ENCODE measurements around the gene ZFHX3. TPM values are rescaled to one million over a fixed set of nuclear protein-coding genes. Genes with fewer than 3 reads are reported as not detected.

The ZFHX3 gene
- total RNA-seq, 1 experiment from 2014 or later, result 21.8 TPM

- TF ChIP-seq CTCF (conservative IDR thresholded peaks at IDR 0.05; ENCODE audit: low read depth, low read length), result no peak
- intact Hi-C loops (cut with micrococcal nuclease; ENCODE audit: unreplicated experiment), result no loop called here
- ChIA-PET CTCF (interaction anchor here (0.6 kb wide), 1 partner anchor 133 kb away, joined by 4 read pairs; no protein-coding TSS in a partner anchor), POLR2A (ENCODE audit: low non-redundant PET) (no interaction called here)
- Histone ChIP-seq H3K27me3 (replicated peaks; ENCODE audit: insufficient read depth, low read depth, low read length, poor library complexity) (no peaks in the 10 kb centered on the region), H3K36me3 (ENCODE audit: insufficient read depth, low read length, poor library complexity, severe bottlenecking) (no peaks in the 10 kb centered on the region), H3K4me1 (ENCODE audit: insufficient read depth, low read length, poor library complexity, severe bottlenecking) (peaks cover 42% of the 10 kb centered on the region), H3K4me3 (ENCODE audit: low read depth, low read length, poor library complexity, severe bottlenecking) (no peak overlapping the region), H3K9me3 (ENCODE audit: low read depth, low read length, poor library complexity, severe bottlenecking) (no peaks in the 10 kb centered on the region), H3K27ac (ENCODE audit: low read depth, low read length, poor library complexity, severe bottlenecking) (no peak overlapping the region)
- no peak for DNase-seq (ENCODE audit: low spot score)
- BruUV-seq (replicated peaks), result no TSS peak
Observed at GRCh38 chr16:72972878-72973571, 74.9 kb downstream of the ZFHX3 start.

- no peaks in the 10 kb centered on the region for H3K27me3 ChIP-seq (replicated peaks; ENCODE audit: insufficient read depth, low read depth, low read length, poor library complexity)
- H3K36me3 ChIP-seq (ENCODE audit: insufficient read depth, low read length, poor library complexity, severe bottlenecking), result no peaks in the 10 kb centered on the region
- intact Hi-C loops (cut with micrococcal nuclease; ENCODE audit: unreplicated experiment), result no loop called here
- H3K4me3 ChIP-seq (ENCODE audit: low read depth, low read length, poor library complexity, severe bottlenecking), result no peak overlapping the region
- TF ChIP-seq EZH2 (IDR thresholded peaks at IDR 0.05; ENCODE audit: borderline replicate concordance, low read depth, low read length, poor library complexity, severe bottlenecking), result no peak
- TF ChIP-seq CTCF (conservative IDR thresholded peaks at IDR 0.05; ENCODE audit: low read depth, low read length), result no peak
- BruUV-seq (replicated peaks), result no TSS peak
- POLR2A ChIA-PET (ENCODE audit: low non-redundant PET), result no interaction called here
- DNase-seq (ENCODE audit: low spot score), result no peak
- H3K4me1 ChIP-seq (ENCODE audit: insufficient read depth, low read length, poor library complexity, severe bottlenecking), result peaks cover 27% of the 10 kb centered on the region
- H3K27ac ChIP-seq (ENCODE audit: low read depth, low read length, poor library complexity, severe bottlenecking), result no peak overlapping the region
- H3K9me3 ChIP-seq (ENCODE audit: low read depth, low read length, poor library complexity, severe bottlenecking), result no peaks in the 10 kb centered on the region
- CTCF ChIA-PET, result interaction anchor here (1.1 kb wide), 1 partner anchor 10 kb away, joined by 4 read pairs; no protein-coding TSS in a partner anchor
Observed at GRCh38 chr16:72971370-72971769, 76.6 kb downstream of the ZFHX3 start.

GRCh38 chr16:72970656-72971055, 77.3 kb downstream of the ZFHX3 start:
- Histone ChIP-seq H3K27me3 (replicated peaks; ENCODE audit: insufficient read depth, low read depth, low read length, poor library complexity) (no peaks in the 10 kb centered on the region), H3K4me3 (ENCODE audit: low read depth, low read length, poor library complexity, severe bottlenecking) (no peak overlapping the region), H3K9me3 (ENCODE audit: low read depth, low read length, poor library complexity, severe bottlenecking) (no peaks in the 10 kb centered on the region), H3K36me3 (ENCODE audit: insufficient read depth, low read length, poor library complexity, severe bottlenecking) (no peaks in the 10 kb centered on the region), H3K27ac (ENCODE audit: low read depth, low read length, poor library complexity, severe bottlenecking) (no peak overlapping the region), H3K4me1 (ENCODE audit: insufficient read depth, low read length, poor library complexity, severe bottlenecking) (peaks cover 20% of the 10 kb centered on the region)
- ChIA-PET POLR2A (ENCODE audit: low non-redundant PET) (no interaction called here), CTCF (interaction anchor here (1.1 kb wide), 1 partner anchor 9 kb away, joined by 4 read pairs; no protein-coding TSS in a partner anchor)
- no peak for DNase-seq (ENCODE audit: low spot score)
- no peak for TF ChIP-seq CTCF (conservative IDR thresholded peaks at IDR 0.05; ENCODE audit: low read depth, low read length)
- no peak for TF ChIP-seq EZH2 (IDR thresholded peaks at IDR 0.05; ENCODE audit: borderline replicate concordance, low read depth, low read length, poor library complexity, severe bottlenecking)
- no TSS peak for BruUV-seq (replicated peaks)
- intact Hi-C loops (cut with micrococcal nuclease; ENCODE audit: unreplicated experiment), result no loop called here

Data from A673 (cell line).